ENCODE data around the gene DNAI4.

DNAI4 gene

GRCh38 chr1:66769512-66770229 lies 155.0 kb downstream of the DNAI4 start:
- no peak for DNase-seq (ENCODE audit: low read depth in 2 of 2, low spot score in 1 of 2)

- no peak for DNase-seq (ENCODE audit: low read depth in 2 of 2, low spot score in 1 of 2)
Measured at GRCh38 chr1:66768965-66769364, 155.7 kb downstream of the DNAI4 start.

- no peak for DNase-seq (ENCODE audit: low read depth in 2 of 2, low spot score in 1 of 2)
Measured at GRCh38 chr1:66767626-66768025, 157.0 kb downstream of the DNAI4 start.

- DNase-seq (ENCODE audit: low read depth in 2 of 2, low spot score in 1 of 2) = peak in 1 of 2 donors; percentile 18
Measured at GRCh38 chr1:66764994-66765578, 159.6 kb downstream of the DNAI4 start.
